GM18526 (cell line): ENCODE data around the gene GNB3.

Experiments used
- POLR2A ChIP-seq: IDR thresholded peaks from 3 replicates; pipeline ENCODE4 v1.6.1; 2011; ENCODE audit not compliant: insufficient read length; ENCODE audit errors: extremely low read depth

The GNB3 gene

GRCh38 chr12:6872073-6873048, 31.6 kb downstream of the GNB3 start:
- TF ChIP-seq POLR2A, result peak; percentile 39

DNA sequence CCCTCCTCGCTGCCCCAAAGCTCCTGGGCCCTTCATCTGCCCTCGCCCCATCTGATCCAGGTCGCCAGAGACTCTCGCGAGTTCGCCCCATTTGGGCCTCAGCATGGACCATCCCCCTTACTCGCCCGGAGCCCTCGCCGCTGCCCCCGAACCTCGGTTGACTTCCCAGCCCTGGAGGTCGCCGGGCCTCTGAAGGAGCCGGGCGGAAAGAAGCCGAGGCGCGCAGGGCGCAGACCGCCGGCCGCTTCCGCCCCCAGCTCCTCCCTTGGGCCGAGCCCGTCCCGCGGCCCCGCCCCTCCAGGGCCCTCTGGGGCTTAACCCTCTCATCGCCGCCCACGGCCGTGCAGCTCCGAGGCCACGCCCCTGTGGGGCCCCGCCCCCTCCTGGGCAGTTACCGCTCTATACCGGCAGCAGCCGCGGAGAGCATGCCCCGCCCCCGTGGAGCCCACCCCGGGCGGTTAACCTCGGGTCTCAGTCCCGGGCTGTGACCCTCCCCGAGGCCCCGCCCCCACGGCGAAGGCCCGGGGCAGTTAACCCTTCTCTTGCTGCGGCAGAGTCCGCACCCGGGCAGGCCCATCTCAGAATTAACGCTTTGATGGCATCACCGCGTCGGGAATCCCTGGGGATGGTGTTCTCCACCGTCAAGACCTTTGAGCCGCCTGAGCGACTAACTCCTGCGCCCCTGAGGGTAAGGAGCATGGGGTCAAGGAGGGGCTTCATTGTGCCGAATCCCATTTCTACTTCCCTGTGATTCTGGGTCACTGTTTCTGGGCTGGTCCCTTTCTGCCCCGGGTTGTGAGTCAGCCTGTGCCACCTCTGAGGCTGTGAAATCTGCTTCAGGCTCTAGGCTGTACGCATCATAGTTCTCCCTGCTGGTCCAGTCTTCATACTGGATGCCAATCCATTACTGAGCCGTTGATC, 32.6 kb downstream of the GNB3 start, which contains the start of gene SPSB2:
TSS of gene SPSB2 (minus strand) at position 210 of the 921 bp plus-strand sequence. CDS start 402 bp downstream, outside the sequence.
- TF ChIP-seq POLR2A, result peak; percentile 72

- no peak for TF ChIP-seq POLR2A
These were observed 42.5 kb downstream of the GNB3 start for GRCh38 chr12:6883252-6883651.

DNA sequence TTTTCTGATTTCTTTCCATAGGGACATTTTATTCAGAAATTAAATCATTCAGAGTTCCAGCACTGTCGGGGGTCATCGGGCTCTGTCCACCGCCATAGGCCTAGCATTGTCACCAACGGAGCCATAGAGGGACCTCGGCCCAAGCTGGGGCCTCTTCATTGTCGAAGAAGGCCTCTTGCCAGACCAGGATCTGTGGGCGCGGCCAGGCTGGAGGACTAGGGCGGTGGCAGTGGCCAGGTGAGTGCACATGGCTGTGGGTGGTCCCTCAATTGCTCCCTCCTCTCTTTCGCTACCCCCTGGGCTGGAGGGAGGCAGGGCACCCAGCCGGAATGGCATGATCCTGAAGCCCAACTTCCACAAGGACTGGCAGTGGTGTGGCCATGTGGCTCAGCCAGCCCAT, 43.0 kb downstream of the GNB3 start:
- TF ChIP-seq POLR2A, result no peak

DNA sequence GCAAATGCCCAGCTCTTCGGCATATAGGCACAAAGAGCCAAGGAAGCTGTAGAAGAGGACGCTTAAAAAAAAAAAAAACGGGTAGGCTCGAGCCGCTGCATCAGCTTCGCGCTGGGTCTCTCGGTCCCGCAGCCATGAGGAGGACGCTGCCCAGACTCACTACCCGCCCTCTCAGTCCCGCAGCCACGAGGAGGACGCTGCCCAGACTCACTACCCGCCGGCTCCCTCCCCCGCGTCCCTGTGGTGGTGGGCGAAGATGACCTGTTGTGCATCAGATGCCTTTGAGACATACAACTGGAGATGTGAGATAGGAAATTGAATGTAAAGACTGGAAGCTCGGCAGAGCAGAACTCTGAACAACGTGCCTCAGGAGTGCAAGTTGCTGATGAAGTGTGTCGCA, 43.8 kb downstream of the GNB3 start:
- TF ChIP-seq POLR2A, result no peak

- no peak for TF ChIP-seq POLR2A
These were observed 46.7 kb downstream of the GNB3 start for GRCh38 chr12:6887460-6887859.

GRCh38 chr12:6888360-6888759, 47.6 kb downstream of the GNB3 start:
- TF ChIP-seq POLR2A, result no peak

- TF ChIP-seq POLR2A, result peak; percentile 64
These were observed 50.3 kb downstream of the GNB3 start for GRCh38 chr12:6890789-6891645.

- TF ChIP-seq POLR2A, result no peak
These were observed 50.9 kb downstream of the GNB3 start for GRCh38 chr12:6891646-6892001.

DNA sequence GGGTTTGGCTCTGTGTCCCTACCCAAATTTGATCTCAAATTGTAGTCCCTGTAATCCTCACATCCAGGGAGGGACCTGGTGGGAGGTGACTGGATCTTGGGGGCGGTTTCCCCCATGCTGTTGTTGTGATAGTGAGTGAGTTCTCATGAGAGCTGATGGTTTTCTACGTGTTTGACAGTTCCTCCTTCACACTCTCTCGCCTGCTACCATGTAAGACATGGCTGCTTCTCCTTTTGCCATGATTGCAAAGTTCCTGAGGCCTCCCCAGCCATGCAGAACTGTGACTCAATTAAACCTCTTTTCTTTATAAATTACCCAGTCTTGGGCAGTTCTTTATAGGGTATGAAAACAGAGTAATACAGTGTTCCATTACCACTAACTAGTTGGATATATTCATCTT, 53.6 kb downstream of the GNB3 start:
- TF ChIP-seq POLR2A, result no peak
